Frontal cortex (tissue), 4 donors: ENCODE results near the gene ZBTB7C. TPM values are rescaled to one million over a fixed set of nuclear protein-coding genes. Genes with fewer than 3 reads are reported as not detected.

Experiments
- DNase-seq, 2 donors: peaks; one replicate each; pipeline ENCODE4 v3.0.0; 2012; ENCODE audit warnings: low spot score in 2 of 2
- FAIRE-seq: peaks from 2 replicates; lab custom pipeline; 2012; peaks lifted over from hg19 to GRCh38; lab: Jason Lieb, UNC
- small RNA-seq: library from RNA; depleted of rRNA; stranded (forward); fragments of <200 nt; gene quantifications from one replicate; pipeline ENCODE3, GENCODE V24; 2014
- total RNA-seq: library from RNA; depleted of rRNA; stranded (reverse); fragments of >200 nt; gene quantifications from one replicate; pipeline ENCODE4 v1.2.3, GENCODE V29; 2014
- donor health status: control.
- donor health status: control.
- donor health status: control.

Gene ZBTB7C
- total RNA-seq, 1 donor from 2014 or later, result 1.6 TPM

GRCh38 chr18:47978603-47979002 is 430.6 kb downstream of the ZBTB7C start:
- FAIRE-seq, result no peak
- no peak for DNase-seq

- FAIRE-seq (no peak), DNase-seq (no peak)
These were observed 431.0 kb downstream of the ZBTB7C start for GRCh38 chr18:47978141-47978540.

Small RNA genes within 50 kb of the gene (small RNA-seq; reads per million reads assigned to genes)
- not detected for gene RNU6-708P

Other genes with a start within 250 kb of the ZBTB7C start
- gene CTIF, start 129.6 kb upstream of the ZBTB7C start, total RNA-seq, result 42.0 TPM